ENCODE results near the gene KLHDC7B.
"Not testable (repeated sequence)": the region's sequence is repeated elsewhere in the genome, so short reads cannot be mapped to it uniquely, and the experiment has no call there.

Gene KLHDC7B

GRCh38 chr22:50517495-50518260 is 28.0 kb upstream of the KLHDC7B start:
- DNase-seq (ENCODE audit: low read depth, low spot score), result no peak

DNA sequence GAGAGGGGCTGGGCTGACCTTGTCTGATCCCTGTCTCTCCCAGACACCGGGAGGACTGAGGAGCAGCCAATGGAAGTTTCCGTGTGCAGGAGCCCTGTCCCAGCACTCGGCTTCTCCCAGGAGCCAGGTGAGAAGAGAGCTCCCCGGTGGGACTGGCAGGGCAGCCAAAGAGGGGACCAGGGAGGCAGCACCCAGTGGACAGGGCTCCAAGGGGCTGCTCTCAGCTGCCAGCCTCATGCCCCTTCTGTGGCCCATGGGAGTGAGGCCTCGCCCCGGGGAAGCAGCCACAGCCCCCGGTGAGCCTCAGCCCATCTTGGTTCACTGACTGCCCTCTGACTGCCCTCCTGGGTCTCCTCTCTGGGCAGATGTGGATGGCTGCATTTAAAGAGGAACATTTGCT is 27.1 kb upstream of the KLHDC7B start:
- no peak for DNase-seq (ENCODE audit: low read depth, low spot score)

GRCh38 chr22:50519151-50519550 is 26.5 kb upstream of the KLHDC7B start:
- no peak for DNase-seq (ENCODE audit: low read depth, low spot score)

GRCh38 chr22:50520184-50520583 is 25.5 kb upstream of the KLHDC7B start:
- not testable (repeated sequence) for DNase-seq (ENCODE audit: low read depth, low spot score)

GRCh38 chr22:50520826-50521453 is 24.8 kb upstream of the KLHDC7B start:
- DNase-seq (ENCODE audit: low read depth, low spot score), result no peak

DNA sequence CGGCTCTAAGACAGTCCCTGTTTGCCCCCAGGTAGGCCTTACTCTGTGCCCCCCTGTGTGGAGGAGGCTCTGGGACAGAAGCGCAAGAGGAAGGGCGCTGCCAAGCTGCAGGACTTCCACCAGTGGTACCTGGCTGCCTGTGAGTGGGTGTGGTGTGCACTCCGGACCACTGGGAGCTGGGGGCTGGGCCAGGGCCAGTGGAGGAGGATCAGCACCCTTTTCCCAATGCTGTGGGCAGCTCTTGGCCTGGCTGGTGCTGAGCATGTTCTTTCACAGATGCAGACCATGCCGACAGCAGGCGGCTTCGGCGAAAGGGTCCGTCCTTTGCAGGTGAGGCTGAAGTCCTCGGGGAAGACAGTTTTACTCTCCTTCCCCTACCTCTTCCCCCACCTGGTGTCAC is 24.0 kb upstream of the KLHDC7B start:
- DNase-seq (ENCODE audit: low read depth, low spot score), result no peak

GRCh38 chr22:50522208-50522805 is 23.4 kb upstream of the KLHDC7B start:
- DNase-seq (ENCODE audit: low read depth, low spot score), result no peak

DNA sequence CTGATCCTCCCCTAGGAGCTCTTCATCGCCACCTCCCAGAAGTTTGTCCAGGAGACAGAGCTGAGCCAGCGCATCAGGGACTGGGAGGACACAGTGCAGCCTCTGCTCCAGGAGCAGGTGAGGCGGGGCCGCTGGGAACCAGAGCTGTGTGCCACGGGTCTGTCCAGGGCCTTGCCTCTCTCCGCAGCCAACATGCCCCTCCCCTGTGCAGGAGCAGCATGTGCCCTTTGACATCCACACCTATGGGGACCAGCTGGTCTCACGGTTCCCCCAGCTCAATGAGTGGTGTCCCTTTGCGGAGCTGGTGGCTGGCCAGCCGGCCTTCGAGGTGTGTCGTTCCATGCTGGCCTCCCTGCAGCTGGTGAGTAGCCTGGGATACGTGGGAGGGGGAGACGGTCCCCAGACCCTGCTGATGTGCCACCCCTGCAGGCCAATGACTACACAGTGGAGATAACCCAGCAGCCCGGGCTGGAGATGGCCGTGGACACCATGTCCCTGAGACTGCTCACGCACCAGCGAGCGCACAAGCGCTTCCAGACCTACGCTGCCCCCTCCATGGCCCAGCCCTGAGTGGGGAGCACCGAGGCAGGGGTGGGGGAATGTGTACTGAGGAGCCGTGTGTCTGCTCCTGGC is 22.8 kb upstream of the KLHDC7B start:
- no peak for DNase-seq (ENCODE audit: low read depth, low spot score)

DNA sequence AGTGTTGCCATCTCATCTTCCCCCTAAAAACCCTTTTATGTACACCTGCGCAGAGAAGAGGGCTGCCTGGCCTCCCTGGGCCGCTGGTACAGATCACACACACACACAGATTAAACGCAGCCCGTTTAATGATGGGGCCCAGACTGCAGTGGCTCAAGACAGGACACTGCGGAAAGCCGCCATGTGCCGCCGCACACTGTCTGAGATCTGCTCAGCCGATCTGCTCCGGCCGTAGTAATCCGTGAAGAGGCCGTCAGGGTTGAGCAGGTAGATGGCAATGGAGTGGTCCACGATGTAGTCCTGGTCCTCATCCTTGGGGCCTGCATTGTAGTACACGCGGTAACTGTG is 22.3 kb upstream of the KLHDC7B start:
- DNase-seq (ENCODE audit: low read depth, low spot score), result no peak

DNA sequence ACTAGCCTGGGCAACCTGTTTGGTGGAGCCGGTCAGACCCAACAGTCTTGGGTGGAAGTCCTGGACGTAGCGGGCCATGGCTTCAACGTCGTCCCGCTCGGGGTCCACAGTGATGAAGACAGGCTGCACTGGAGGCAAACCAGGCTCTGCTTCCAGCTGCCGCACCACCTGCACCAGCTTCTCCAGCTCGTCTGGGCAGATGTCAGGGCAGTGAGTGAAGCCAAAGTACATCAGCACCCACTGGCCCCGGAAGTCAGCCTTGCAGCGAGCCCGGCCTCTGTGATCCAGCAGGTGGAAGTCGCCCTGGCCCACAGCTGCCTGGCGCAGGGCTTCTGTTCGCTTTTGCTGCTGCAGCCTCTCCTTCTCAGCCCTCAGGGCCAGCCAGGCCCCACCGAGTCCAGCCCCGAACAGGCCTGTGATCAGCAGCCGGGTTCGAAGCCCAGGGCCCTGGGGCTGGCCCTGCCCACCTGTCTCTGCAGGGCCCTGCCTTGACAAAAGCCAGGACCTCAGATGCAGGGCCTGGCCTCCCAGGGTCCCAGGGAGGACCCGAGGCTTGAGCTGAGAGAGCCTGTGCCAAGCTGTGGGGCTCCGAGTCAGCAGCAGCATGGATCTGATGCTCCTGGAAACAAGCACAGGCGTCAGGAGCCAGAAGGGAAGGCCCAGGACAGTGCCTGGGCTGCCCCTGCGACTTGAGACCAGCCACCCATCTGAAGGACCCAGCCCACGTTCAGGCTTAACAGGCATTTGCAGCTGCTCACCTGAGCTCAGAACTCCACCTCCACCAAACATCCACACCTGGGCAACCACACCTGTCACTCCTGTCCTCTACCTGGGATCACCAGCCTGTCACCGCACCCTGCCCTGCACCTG is 21.7 kb upstream of the KLHDC7B start:
- peak; percentile 76 for DNase-seq (ENCODE audit: low read depth, low spot score)

GRCh38 chr22:50524676-50525103 is 21.0 kb upstream of the KLHDC7B start:
- DNase-seq (ENCODE audit: low read depth, low spot score), result no peak

DNA sequence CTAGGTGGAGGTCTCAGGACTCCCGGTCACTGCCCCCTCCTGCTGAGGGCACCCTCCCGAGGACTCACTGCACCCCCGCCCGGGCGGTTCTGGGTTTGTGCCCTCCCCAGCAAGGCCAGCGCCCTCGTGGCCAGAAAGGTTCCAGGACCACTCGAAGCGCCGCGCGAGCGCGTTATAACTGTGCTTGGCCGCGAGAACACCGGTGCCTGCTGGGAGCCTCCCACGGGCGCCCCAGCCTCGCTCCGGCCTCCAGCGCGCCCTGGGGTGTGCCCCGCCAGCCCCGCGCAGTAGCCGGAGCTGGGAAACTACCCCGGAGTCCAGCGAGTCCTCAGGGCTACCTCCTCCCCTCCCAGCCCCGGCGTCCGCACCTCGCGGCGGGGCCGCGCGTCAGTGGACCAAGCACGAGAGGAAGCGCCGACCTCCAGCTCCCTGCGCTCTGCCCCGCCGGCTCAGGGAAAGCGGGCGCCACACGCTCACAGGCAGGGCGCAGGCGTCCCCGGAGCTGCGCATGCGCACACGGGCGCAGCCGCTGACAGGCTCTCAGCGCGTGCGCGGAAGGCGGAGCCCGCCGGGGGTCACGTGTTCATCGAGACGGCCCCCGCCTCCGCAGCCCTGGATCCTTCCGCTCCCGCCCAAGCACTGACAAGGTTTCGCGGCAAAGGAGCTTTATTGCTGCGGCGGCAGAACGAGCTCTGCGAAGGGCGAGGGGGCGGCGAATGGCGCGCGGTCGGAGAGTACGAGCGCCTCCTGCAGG is 20.4 kb upstream of the KLHDC7B start, which contains the start of gene SCO2:
SCO2 (minus strand) TSS at position 495 of the 754 bp plus-strand sequence. CDS start 1,187 bp downstream, outside the sequence.
- peak; percentile 98 for DNase-seq (ENCODE audit: low read depth, low spot score)

GRCh38 chr22:50525858-50526107 is 19.9 kb upstream of the KLHDC7B start:
- no peak for DNase-seq (ENCODE audit: low read depth, low spot score)

GRCh38 chr22:50526108-50526833 is 19.4 kb upstream of the KLHDC7B start:
- peak; percentile 74 for DNase-seq (ENCODE audit: low read depth, low spot score)

DNA sequence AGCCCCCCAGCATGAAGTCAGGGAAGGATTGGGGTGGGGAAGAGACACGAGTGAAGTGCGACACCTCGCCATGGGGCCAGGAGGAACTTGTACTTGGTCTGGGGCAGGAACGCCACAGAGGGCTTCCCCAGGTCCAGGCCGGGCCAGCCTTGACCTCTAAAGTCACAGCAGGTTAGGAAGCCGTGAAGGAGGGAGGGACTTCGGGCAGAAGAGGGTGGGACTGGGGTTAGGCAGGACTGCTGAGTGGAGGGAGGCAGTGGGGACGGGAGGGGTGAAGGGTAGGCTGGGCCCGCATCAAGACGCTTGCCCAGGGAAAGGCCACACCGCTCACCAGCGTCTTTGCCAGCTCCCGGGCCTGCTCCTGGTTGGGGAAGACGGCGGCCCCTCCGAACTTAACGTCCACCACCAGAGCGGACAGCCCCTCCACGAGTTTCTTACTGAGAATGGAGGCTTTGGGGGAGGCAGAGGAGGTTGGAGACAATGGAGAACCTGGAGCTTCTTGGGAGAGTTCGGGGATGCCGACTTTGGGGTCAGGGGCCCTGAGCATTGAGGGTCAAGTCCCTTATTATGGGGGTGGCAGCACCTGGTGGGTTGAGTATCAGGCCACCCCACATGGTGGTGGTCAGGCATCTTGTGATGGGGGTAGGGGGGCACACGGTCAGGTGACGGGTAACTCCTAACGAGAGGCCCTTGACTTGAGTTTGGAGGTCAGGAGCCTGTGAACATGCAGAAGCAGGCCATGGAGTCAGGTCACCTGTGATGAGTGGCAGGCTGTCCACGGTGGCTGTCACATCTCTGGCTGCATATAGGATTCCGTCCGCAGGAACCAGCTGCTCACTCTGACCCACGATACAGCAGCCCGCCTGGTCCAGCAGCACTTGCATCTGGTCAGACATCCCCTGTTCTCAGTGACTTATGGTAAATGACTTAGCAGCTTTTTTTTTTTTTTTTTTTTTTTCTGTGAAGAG is 18.6 kb upstream of the KLHDC7B start:
- peak; percentile 59 for DNase-seq (ENCODE audit: low read depth, low spot score)

GRCh38 chr22:50527921-50528681 is 17.6 kb upstream of the KLHDC7B start:
- no peak for DNase-seq (ENCODE audit: low read depth, low spot score)

DNA sequence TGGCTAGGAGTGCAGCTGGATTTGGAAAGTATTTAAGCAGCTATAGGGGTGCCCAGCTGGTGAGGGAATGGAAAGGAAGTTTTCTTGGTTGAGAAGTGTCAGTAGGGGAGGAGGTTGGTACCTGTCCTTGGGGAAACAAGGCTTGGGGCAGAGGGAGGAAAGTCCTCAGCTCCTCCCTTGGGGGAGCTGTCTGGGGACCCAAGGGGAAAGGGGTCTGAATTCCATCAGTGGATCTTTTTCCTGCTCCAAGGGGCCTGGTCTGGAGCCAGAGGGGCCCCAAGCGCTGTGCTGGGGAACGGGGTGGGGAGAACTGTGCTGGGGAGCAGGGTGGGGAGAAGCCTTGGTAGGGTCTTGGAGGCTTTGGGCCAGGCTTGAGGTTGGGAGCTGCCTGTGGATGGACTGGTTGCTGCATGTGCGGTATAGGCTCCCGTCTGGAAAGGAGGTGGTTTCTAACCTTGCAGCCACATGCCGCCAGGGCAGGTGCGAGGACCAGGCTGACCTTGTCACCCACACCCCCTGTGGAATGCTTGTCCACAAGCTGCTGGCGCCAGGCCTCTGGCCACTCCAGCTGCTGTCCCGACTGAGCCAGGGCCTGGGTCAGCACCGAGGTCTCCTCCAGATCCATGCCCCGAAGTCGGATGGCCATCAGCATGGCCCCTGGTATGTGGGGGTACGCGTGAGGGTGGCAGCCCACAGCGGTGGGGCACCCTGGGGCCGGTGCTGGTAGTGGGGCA is 16.9 kb upstream of the KLHDC7B start:
- DNase-seq (ENCODE audit: low read depth, low spot score), result no peak
